Measurements from ENCODE around the gene FYN.

DNA sequence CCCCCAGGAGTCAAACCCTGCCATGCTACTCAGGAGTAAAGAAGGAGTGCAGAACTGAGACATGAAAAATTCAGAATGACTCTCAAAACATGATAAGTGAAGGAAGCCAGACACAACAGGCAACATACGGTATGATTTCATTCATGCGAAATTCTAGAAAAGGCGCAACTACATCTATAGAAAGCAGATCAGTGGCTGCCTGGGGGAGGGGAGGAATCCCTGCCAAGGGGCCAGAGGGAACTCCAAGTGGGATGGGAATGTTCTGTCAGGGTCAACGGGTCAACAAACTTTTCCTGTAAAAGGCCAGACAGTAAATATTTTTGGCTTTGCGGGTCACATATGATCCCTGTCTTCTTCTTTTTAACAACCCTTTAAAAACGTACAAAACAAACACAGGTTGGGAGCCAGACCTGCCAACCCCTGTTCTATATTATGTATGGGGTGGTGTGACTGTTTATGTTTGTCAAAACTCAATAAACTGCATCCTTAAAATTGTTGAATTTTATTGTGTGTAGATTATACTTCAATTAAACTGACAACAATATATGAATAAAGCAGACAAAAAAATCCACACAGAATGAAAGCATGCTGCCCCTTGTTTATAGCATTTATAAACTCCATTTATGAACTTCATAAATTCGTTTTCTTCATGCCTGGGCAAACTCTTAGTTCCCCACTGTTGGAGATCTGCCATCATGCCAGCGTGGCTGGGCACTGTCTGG lies 211.0 kb downstream of the FYN start:
- TF ChIP-seq POLR2AphosphoS5 (IDR thresholded peaks at IDR 0.05; ENCODE audit: low read length) (no peak), NFYA (IDR thresholded peaks at IDR 0.05; ENCODE audit: borderline replicate concordance, low read depth, low read length) (no peak), GABPA (IDR thresholded peaks at IDR 0.05; ENCODE audit: low read depth) (no peak)
